Panc1 (cell line): ENCODE data around the gene SYNRG. TPM values are rescaled to one million over a fixed set of nuclear protein-coding genes. Genes with fewer than 3 reads are reported as not detected.

Experiments used
- ATAC-seq: fragments of 200-7000 bp; cut with Tn5 transposase; 2 replicates; pipeline ENCODE4 v1.9.1; 2020; ENCODE audit warnings: mild to moderate bottlenecking, moderate library complexity
- BruUV-seq: library from RNA; stranded (reverse); fragments of 400-500 nt; replicated peaks from 2 replicates; lab custom pipeline; 2021; lab: Mats Ljungman, UMichigan
- CTCF ChIA-PET: fragments of 300-600 bp; sonication (Branson Sonifier 250); formaldehyde crosslinking; loops from one replicate; lab custom pipeline; 2022; ENCODE audit warnings: antibody characterized with exemption; lab: Charles Lee
- POLR2A ChIA-PET: fragments of 300-600 bp; sonication (Branson Sonifier 250); formaldehyde crosslinking; loops from one replicate; lab custom pipeline; 2022; ENCODE audit warnings: antibody characterized with exemption; lab: Charles Lee
- DNase-seq: peaks from one replicate; pipeline ENCODE4 v3.0.0-alpha.2; 2010; ENCODE audit warnings: low read depth, low spot score
- H3K27ac ChIP-seq: 2 replicates; pipeline ENCODE4 v1.5.1; 2011; ENCODE audit warnings: mild to moderate bottlenecking, low read length, inconsistent platforms
- H3K27me3 ChIP-seq: fragments of 200-500 bp; sonication (Bioruptor generic); 2 replicates; pipeline ENCODE4 v1.6.0; 2014; ENCODE audit warnings: low read length, inconsistent platforms; ENCODE audit not compliant: control insufficient read depth, insufficient read depth
- H3K36me3 ChIP-seq: fragments of 200-500 bp; sonication (Bioruptor generic); 2 replicates; pipeline ENCODE4 v1.5.1; 2014; ENCODE audit warnings: inconsistent platforms, mild to moderate bottlenecking, low read length, moderate library complexity; ENCODE audit not compliant: control insufficient read depth, insufficient read depth
- H3K4me1 ChIP-seq: 2 replicates; pipeline ENCODE4 v1.5.1; 2011; ENCODE audit warnings: inconsistent platforms, mild to moderate bottlenecking, low read length, moderate library complexity; ENCODE audit not compliant: control insufficient read depth, insufficient read depth
- H3K4me3 ChIP-seq, 2 experiments: 2 replicates each; pipeline ENCODE4 v1.5.1; 2011 to 2012; ENCODE audit warnings: low read depth in 2 of 2, low read length in 2 of 2, mild to moderate bottlenecking in 2 of 2, inconsistent platforms in 1 of 2, moderate library complexity in 1 of 2
- H3K9me3 ChIP-seq: fragments of 200-500 bp; sonication (Bioruptor generic); 2 replicates; pipeline ENCODE4 v1.5.1; 2014; ENCODE audit warnings: low read depth, mild to moderate bottlenecking, inconsistent platforms, low read length, moderate library complexity; ENCODE audit not compliant: control insufficient read depth, insufficient read depth
- CTCF ChIP-seq: fragments of 450-650 bp; IDR thresholded peaks from 2 replicates; pipeline ENCODE4 v1.5.1; 2017; ENCODE audit warnings: mild to moderate bottlenecking
- POLR2AphosphoS5 ChIP-seq: IDR thresholded peaks from 2 replicates; pipeline ENCODE4 v1.6.1; 2012; ENCODE audit warnings: mild to moderate bottlenecking, low read depth, low read length, moderate library complexity
- REST ChIP-seq, 2 experiments: IDR thresholded peaks; 2 replicates each; pipeline ENCODE4 v1.6.1; 2011 to 2012; ENCODE audit warnings: low read depth in 2 of 2, control low read depth in 1 of 2, low read length in 1 of 2, mild to moderate bottlenecking in 1 of 2, moderate library complexity in 1 of 2; ENCODE audit not compliant: insufficient read depth in 1 of 2
- SIN3A ChIP-seq: IDR thresholded peaks from 2 replicates; pipeline ENCODE4 v1.6.1; 2012; ENCODE audit warnings: low read depth, mild to moderate bottlenecking, low read length, moderate library complexity, borderline replicate concordance; ENCODE audit not compliant: insufficient read depth
- TCF7L2 ChIP-seq: IDR thresholded peaks from 2 replicates; pipeline ENCODE4 v1.6.1; 2011; ENCODE audit warnings: mild to moderate bottlenecking, low read depth, low read length, inconsistent platforms
- in situ Hi-C: cut with HindIII; loops from 2 replicates; pipeline ENCODE4 v1.10.0; 2016; ENCODE audit warnings: low sequenced_read_pairs, low pct_unique_long_range_greater_than_20kb
- intact Hi-C: fragments of 100-400 bp; cut with micrococcal nuclease; formaldehyde crosslinking; loops from one replicate; pipeline ENCODE4 v1.10.0; 2022; ENCODE audit not compliant: unreplicated experiment
- total RNA-seq: library from RNA; stranded (reverse); gene quantifications from one replicate; pipeline ENCODE4 v1.2.1, GENCODE V29; 2021; ENCODE audit not compliant: unreplicated experiment

SYNRG gene
- total RNA-seq, 1 experiment from 2014 or later: 30.8 TPM

GRCh38 chr17:37490022-37490587 is 119.1 kb downstream of the SYNRG start:
- TF ChIP-seq SIN3A (0 out of 2 replicates have a peak, but pooled peaks have one; percentile 12), POLR2AphosphoS5 (no peak), CTCF (peak; percentile 24; the same call in 1 of the 2 replicates)
- ChIA-PET POLR2A (no interaction called here), CTCF (no interaction called here)
- ATAC-seq (peak; percentile 37), DNase-seq (no peak)
- Histone ChIP-seq H3K27ac (peak overlapping the region; percentile 69), H3K4me3 (peak overlapping the region; percentile 66 to 72), H3K36me3 (no peaks in the 10 kb centered on the region), H3K9me3 (no peaks in the 10 kb centered on the region), H3K4me1 (peaks cover 25% of the 10 kb centered on the region), H3K27me3 (no peaks in the 10 kb centered on the region)
- intact Hi-C loops: no loop called here
- in situ Hi-C loops: no loop called here
- no TSS peak for BruUV-seq

GRCh38 chr17:37489197-37490001 is 119.8 kb downstream of the SYNRG start, which contains the start of gene DUSP14:
DUSP14 (plus strand) TSS chr17:37489891; CDS start chr17:37512273, 22,382 bp downstream.
- no peaks in the 10 kb centered on the region for H3K27me3 ChIP-seq
- CTCF ChIA-PET: no interaction called here
- TF ChIP-seq CTCF (no peak), SIN3A (no peak), POLR2AphosphoS5 (peak; percentile 48; the same call in 1 of the 2 replicates), REST (IDR thresholded peaks at IDR 0.05; ENCODE audit: insufficient read depth in 1 of 2, low read depth in 2 of 2, low read length in 1 of 2) (no peak), TCF7L2 (no peak)
- no TSS peak for BruUV-seq
- peak within 1 kb of the TSS; percentile 83 for H3K27ac ChIP-seq
- ATAC-seq: peak; percentile 85
- no peaks in the 10 kb centered on the region for H3K36me3 ChIP-seq
- H3K4me3 ChIP-seq: peak within 1 kb of the TSS; percentile 75 to 77
- in situ Hi-C loops: no loop called here
- H3K9me3 ChIP-seq: no peaks in the 10 kb centered on the region
- intact Hi-C loops: no loop called here
- POLR2A ChIA-PET: no interaction called here
- H3K4me1 ChIP-seq: peaks cover 18% of the 10 kb centered on the region
- no peak for DNase-seq
